ENCODE results near the gene JUP. TPM values are rescaled to one million over a fixed set of nuclear protein-coding genes. Genes with fewer than 3 reads are reported as not detected.
A peak's percentile ranks its signal among the peaks of the same experiment; 100 is the strongest.
"Not testable (repeated sequence)": the region's sequence is repeated elsewhere in the genome, so short reads cannot be mapped to it uniquely, and the experiment has no call there.

JUP gene
- total RNA-seq, result 0.14 and 0.24 TPM in 2 replicates

GRCh38 chr17:41786227-41787020, at the start of gene JUP:
Gene JUP (minus strand): TSS chr17:41786711. CDS start chr17:41771854, 14,857 bp downstream.
- intact Hi-C loops (cut with micrococcal nuclease), result loop anchor here (5.0 kb wide), 1 partner anchor 49 kb away; no protein-coding TSS in a partner anchor
- Mint-ChIP-seq H3K4me3 (peak within 1 kb of the TSS; percentile 62), H3K27me3 (peaks cover 39% of the 10 kb centered on the region), H3K36me3 (ENCODE audit: low read depth) (no peaks in the 10 kb centered on the region), H3K9me3 (no peaks in the 10 kb centered on the region), H3K4me1 (peaks cover 8% of the 10 kb centered on the region), H3K27ac (no peak within 1 kb of the TSS)
- peak; percentile 97 for DNase-seq

GRCh38 chr17:41835800-41836549, 49.5 kb upstream of the JUP start, which contains the start of gene NT5C3B:
Gene NT5C3B (minus strand): TSS chr17:41836232. CDS start chr17:41836193, 39 bp downstream.
- Mint-ChIP-seq H3K4me1 (peaks cover 15% of the 10 kb centered on the region), H3K27me3 (peaks cover 8% of the 10 kb centered on the region), H3K4me3 (peak within 1 kb of the TSS; percentile 85), H3K27ac (peak within 1 kb of the TSS; percentile 66), H3K36me3 (ENCODE audit: low read depth) (peaks cover 13% of the 10 kb centered on the region), H3K9me3 (no peaks in the 10 kb centered on the region)
- intact Hi-C loops (cut with micrococcal nuclease), result no loop called here
- peak; percentile 89 for DNase-seq

GRCh38 chr17:41835214-41835799, 48.8 kb upstream of the JUP start:
- H3K4me1 Mint-ChIP-seq, result peaks cover 15% of the 10 kb centered on the region
- peak overlapping the region; percentile 66 for H3K27ac Mint-ChIP-seq
- intact Hi-C loops (cut with micrococcal nuclease), result no loop called here
- H3K4me3 Mint-ChIP-seq, result peak overlapping the region; percentile 85
- peaks cover 8% of the 10 kb centered on the region for H3K27me3 Mint-ChIP-seq
- peaks cover 17% of the 10 kb centered on the region for H3K36me3 Mint-ChIP-seq (ENCODE audit: low read depth)
- H3K9me3 Mint-ChIP-seq, result no peaks in the 10 kb centered on the region
- no peak for DNase-seq

GRCh38 chr17:41829961-41830360, 43.5 kb upstream of the JUP start:
- intact Hi-C loops (cut with micrococcal nuclease); DNase-seq; H3K27me3 Mint-ChIP-seq; H3K27ac Mint-ChIP-seq; H3K9me3 Mint-ChIP-seq; H3K4me3 Mint-ChIP-seq; H3K4me1 Mint-ChIP-seq: not testable (repeated sequence)
- H3K36me3 Mint-ChIP-seq (ENCODE audit: low read depth), result peaks cover 31% of the 10 kb centered on the region

GRCh38 chr17:41825175-41825845, 38.8 kb upstream of the JUP start:
- no peaks in the 10 kb centered on the region for H3K4me1 Mint-ChIP-seq
- H3K27ac Mint-ChIP-seq, result no peak overlapping the region
- no peak overlapping the region for H3K4me3 Mint-ChIP-seq
- no peaks in the 10 kb centered on the region for H3K27me3 Mint-ChIP-seq
- intact Hi-C loops (cut with micrococcal nuclease), result no loop called here
- peaks cover 14% of the 10 kb centered on the region for H3K36me3 Mint-ChIP-seq (ENCODE audit: low read depth)
- DNase-seq, result no peak
- no peaks in the 10 kb centered on the region for H3K9me3 Mint-ChIP-seq

GRCh38 chr17:41824086-41824485, 37.6 kb upstream of the JUP start:
- Mint-ChIP-seq H3K27ac (no peak overlapping the region), H3K4me3 (no peak overlapping the region), H3K27me3 (no peaks in the 10 kb centered on the region), H3K9me3 (no peaks in the 10 kb centered on the region), H3K4me1 (no peaks in the 10 kb centered on the region), H3K36me3 (ENCODE audit: low read depth) (peaks cover 10% of the 10 kb centered on the region)
- intact Hi-C loops (cut with micrococcal nuclease), result no loop called here
- DNase-seq, result no peak

- Mint-ChIP-seq H3K4me1 (no peaks in the 10 kb centered on the region), H3K9me3 (no peaks in the 10 kb centered on the region), H3K27ac (no peak overlapping the region), H3K4me3 (no peak overlapping the region), H3K36me3 (ENCODE audit: low read depth) (peaks cover 6% of the 10 kb centered on the region), H3K27me3 (no peaks in the 10 kb centered on the region)
- no peak for DNase-seq
- intact Hi-C loops (cut with micrococcal nuclease), result no loop called here
These were observed 37.1 kb upstream of the JUP start for GRCh38 chr17:41823580-41823979.

- no peaks in the 10 kb centered on the region for H3K4me1 Mint-ChIP-seq
- H3K27ac Mint-ChIP-seq, result no peak overlapping the region
- intact Hi-C loops (cut with micrococcal nuclease), result no loop called here
- H3K4me3 Mint-ChIP-seq, result no peak overlapping the region
- no peaks in the 10 kb centered on the region for H3K27me3 Mint-ChIP-seq
- H3K9me3 Mint-ChIP-seq, result no peaks in the 10 kb centered on the region
- no peak for DNase-seq
- H3K36me3 Mint-ChIP-seq (ENCODE audit: low read depth), result peaks cover 6% of the 10 kb centered on the region
These were observed 36.6 kb upstream of the JUP start for GRCh38 chr17:41823141-41823524.

GRCh38 chr17:41822216-41823140, 36.0 kb upstream of the JUP start:
- intact Hi-C loops (cut with micrococcal nuclease), result no loop called here
- H3K4me3 Mint-ChIP-seq, result no peak overlapping the region
- no peaks in the 10 kb centered on the region for H3K9me3 Mint-ChIP-seq
- no peak overlapping the region for H3K27ac Mint-ChIP-seq
- DNase-seq, result no peak
- no peaks in the 10 kb centered on the region for H3K27me3 Mint-ChIP-seq
- H3K36me3 Mint-ChIP-seq (ENCODE audit: low read depth), result peaks cover 4% of the 10 kb centered on the region
- no peaks in the 10 kb centered on the region for H3K4me1 Mint-ChIP-seq

GRCh38 chr17:41821776-41822175, 35.3 kb upstream of the JUP start:
- no peak for DNase-seq
- intact Hi-C loops (cut with micrococcal nuclease), result no loop called here
- no peaks in the 10 kb centered on the region for H3K9me3 Mint-ChIP-seq
- H3K36me3 Mint-ChIP-seq (ENCODE audit: low read depth), result peaks cover 2% of the 10 kb centered on the region
- H3K4me3 Mint-ChIP-seq, result no peak overlapping the region
- no peaks in the 10 kb centered on the region for H3K27me3 Mint-ChIP-seq
- H3K27ac Mint-ChIP-seq, result no peak overlapping the region
- H3K4me1 Mint-ChIP-seq, result no peaks in the 10 kb centered on the region

GRCh38 chr17:41818024-41818423, 31.5 kb upstream of the JUP start:
- H3K27me3 Mint-ChIP-seq, result peaks cover 6% of the 10 kb centered on the region
- no peaks in the 10 kb centered on the region for H3K36me3 Mint-ChIP-seq (ENCODE audit: low read depth)
- H3K4me3 Mint-ChIP-seq, result no peak overlapping the region
- intact Hi-C loops (cut with micrococcal nuclease), result no loop called here
- no peaks in the 10 kb centered on the region for H3K4me1 Mint-ChIP-seq
- H3K9me3 Mint-ChIP-seq, result no peaks in the 10 kb centered on the region
- H3K27ac Mint-ChIP-seq, result no peak overlapping the region
- no peak for DNase-seq

- intact Hi-C loops (cut with micrococcal nuclease), result no loop called here
- H3K9me3 Mint-ChIP-seq, result no peaks in the 10 kb centered on the region
- no peak for DNase-seq
- peaks cover 6% of the 10 kb centered on the region for H3K4me1 Mint-ChIP-seq
- no peak overlapping the region for H3K27ac Mint-ChIP-seq
- H3K27me3 Mint-ChIP-seq, result peaks cover 14% of the 10 kb centered on the region
- no peaks in the 10 kb centered on the region for H3K36me3 Mint-ChIP-seq (ENCODE audit: low read depth)
- no peak overlapping the region for H3K4me3 Mint-ChIP-seq
These were observed 30.3 kb upstream of the JUP start for GRCh38 chr17:41816637-41817320.

Data from activated CD4-positive, alpha-beta T cell treated with anti-CD3 and anti-CD28 coated beads, Interleukin-2, amount 10 ng/mL, durations not matched to agents 24 days and 14 days (primary cell).